GF-D8 (cell line): ENCODE measurements around the gene FAM210A.
A peak's percentile ranks its signal among the peaks of the same experiment; 100 is the strongest.
"Not testable (repeated sequence)": the region's sequence is repeated elsewhere in the genome, so short reads cannot be mapped to it uniquely, and the experiment has no call there.

Experiments used
- DNase-seq: peaks from one replicate; lab custom pipeline; 2025; lab: John Stamatoyannopoulos, UW

The FAM210A gene, protein sequence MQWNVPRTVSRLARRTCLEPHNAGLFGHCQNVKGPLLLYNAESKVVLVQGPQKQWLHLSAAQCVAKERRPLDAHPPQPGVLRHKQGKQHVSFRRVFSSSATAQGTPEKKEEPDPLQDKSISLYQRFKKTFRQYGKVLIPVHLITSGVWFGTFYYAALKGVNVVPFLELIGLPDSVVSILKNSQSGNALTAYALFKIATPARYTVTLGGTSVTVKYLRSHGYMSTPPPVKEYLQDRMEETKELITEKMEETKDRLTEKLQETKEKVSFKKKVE

DNA sequence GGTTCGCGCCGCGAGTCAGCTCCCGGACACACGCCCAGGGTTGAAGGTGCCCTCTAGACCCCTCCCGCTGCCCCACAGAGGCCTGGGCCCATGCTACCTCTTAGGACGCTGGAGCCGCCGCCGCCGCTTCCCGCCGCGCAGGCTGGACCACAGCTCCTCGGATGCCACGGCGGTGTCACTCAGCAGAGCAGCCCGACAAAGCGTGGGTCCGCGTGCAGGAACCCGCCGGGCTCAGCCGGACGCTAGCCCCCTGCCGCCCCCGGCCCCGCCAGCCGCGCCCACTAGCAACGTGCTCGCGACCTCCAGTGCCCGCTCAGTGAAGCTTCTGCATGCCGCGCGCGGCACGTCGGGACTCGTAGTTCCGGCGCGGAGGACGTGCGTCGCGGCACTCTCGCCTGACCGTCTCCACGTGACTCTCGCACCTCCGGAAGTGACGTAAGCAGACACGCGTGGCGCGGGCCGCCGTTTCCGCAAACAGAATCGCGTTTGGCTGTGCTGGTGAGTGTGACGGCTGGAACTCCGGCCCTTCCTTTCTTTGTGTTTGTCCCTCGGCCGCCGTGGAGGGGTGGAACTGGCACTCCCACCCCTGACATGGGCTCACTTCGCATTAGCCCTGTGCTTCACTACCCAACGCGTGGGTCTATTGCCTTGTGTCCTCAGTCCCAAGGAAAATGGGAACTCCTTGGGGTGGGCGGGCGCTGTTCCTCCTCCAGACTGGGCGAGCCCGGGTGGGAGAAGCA is at the start of gene FAM210A, which contains the start of gene RNMT:
TSS of gene FAM210A (minus strand) at position 327 of the 740 bp plus-strand sequence. CDS start 44,481 bp downstream, outside the sequence.
TSS of gene RNMT (plus strand) at position 442 of the 740 bp plus-strand sequence. CDS start 4,845 bp downstream, outside the sequence.
- peak; percentile 93 for DNase-seq

DNA sequence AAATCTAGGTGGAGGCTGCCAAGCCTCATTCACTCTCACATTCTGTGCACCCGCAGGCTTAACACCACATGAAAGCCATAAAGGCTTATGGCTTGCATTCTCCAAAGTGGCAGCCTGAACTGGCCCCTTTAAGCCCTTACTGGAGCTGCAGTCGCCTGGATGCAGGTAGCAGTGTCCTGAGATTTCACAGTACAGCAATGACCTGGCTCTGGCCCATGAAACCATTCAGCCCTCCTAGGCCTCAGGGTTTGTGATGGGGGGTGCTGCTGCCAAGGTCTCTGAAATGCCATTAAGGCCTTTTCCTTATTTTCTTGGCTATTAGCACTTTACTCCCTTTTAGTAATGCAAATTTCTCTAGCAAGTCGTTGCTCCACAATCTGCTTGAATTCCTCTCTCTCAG is 48.7 kb upstream of the FAM210A start:
- no peak for DNase-seq

DNA sequence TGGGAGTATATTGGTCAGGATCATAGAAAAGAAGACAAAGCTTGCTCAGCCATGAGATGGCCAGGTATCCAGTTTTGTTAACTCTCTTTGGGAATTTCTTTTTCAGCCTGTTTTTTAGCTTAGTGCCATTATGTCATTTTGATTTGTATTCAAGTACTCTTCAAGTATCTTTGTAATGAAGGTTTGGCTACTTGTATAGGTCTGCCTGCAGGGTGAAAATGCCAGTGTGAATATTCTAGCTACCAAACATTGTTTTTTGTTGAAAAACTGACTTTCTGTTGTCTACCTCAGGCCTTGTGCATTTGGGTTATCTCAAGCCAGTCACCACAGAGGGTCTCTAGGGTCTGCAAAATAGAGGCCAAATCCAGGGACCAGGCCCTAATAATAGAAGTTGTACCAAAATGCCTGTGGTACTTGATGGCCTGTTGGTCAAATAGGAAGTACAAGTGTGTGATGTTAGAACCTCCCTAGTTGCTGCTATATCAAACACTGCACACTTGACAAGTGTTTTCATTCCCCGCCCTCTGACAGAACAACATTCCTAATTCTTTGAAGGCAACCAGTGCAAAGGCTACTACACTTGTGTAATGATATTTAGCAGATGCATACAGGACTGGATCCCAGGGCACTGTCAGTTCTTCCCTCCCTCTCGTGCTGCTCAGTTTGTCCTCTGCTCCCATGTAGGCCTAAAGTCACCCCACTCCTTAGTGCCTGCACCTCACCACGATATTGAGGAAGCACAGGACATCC is 36.5 kb upstream of the FAM210A start:
- no peak for DNase-seq

DNA sequence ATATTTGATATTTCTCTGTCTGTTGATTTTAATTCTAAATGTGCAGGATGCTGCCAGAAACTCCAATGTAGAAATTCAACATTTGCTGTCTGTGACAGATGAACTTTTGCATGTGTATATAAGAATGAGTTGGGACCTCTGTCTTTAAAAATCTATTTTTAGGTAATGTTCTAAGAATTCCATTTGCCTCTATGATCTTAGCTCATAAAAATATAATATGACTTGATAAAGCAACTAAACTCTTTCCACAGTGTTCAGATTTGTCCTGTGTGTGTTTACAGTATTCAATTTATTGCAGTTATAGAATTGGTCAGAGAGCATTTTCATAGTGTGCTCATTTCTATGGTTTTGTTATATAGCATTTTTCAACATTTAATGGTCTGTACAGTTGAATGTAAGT is 33.7 kb upstream of the FAM210A start:
- no peak for DNase-seq

DNA sequence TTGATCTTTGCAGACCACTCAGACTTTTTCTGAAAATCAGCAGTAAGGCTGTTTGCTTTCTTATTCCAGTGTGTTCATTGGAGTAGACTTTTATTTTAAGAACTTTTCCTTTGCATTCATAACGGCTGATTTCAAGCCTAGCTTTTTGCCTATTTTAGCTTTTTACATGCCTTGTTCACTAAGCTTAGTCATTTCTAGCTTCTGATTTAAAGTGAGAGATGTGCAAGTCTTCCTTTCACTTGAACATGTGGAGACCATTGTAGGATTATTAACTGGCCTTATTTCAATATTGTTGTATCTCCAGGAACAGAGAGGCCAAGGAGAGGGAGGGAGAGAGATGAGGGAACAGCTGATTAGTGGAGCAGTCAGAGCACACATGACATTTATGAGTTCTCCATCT is 32.3 kb upstream of the FAM210A start:
- no peak for DNase-seq

DNA sequence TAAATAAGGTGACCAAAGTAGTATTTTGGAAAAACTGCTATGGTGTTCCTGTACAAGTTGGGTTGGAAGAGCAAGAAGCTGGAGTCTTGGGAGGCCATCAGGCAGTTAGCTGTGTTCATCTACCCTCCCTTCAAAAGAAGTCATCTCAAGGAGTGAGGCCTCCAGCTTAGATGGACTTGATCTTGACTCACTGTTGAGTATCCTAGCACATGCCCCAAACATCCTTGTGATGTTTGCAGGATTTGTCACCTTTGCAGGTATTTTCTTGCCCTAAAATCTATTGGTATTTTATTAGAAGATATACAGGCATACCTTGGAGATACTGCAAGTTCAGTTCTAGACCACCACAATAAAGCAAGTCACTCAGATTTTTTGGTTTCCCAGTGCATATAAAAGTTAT is 30.3 kb upstream of the FAM210A start:
- no peak for DNase-seq

DNA sequence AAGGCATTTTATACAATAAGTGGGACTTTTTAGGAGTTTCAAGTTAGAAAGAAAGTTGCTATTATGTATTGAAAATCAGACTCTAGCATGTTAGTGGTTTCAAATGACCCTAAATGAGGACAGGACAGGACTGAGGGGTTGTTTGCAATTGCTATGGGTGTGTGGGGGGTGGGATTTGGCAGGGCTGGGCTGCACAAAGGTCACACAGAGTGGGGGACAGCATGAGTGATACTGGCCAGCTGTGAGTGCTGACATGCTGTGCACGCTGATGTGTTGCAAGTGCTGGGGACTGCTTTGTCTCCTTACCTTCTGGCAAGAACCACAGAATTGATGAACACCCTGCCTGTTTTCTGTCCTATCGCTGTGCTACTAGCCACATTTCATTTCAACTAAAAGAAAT is 29.9 kb upstream of the FAM210A start:
- no peak for DNase-seq

DNA sequence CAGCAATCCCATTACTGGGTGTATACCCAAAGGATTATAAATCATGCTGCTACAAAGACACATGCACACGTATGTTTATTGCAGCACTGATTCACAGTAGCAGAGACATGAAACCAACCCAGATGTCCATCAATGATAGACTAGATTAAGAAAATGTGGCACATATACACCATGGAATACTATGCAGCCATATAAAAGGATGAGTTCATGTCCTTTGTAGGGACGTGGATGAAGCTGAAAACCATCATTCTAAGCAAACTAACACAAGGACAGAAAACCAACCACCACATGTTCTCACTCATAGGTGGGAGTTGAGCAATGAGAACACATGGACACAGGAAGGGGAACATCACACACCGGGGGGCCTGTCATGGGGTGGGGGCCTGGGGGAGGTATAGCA is 25.2 kb upstream of the FAM210A start:
- not testable (repeated sequence) for DNase-seq

DNA sequence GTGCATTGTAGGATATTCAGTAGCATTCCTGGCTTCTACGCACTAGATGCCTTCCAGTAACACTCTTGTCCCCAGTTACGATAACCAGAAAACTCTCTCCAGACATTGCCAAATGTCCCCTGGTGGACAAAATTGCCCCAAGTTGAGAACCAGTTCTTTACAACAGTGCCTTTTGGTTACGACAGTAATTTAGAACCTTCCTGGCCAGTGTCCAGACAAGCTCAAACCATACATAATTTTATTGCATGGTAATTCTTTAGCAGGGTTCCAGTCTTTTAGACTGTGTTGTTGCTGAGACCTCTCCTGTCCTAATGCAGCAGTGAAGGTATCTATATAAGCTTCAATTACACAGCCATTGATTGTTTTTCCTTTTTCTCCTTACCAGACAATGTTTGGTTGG is 20.3 kb upstream of the FAM210A start:
- DNase-seq: no peak

DNA sequence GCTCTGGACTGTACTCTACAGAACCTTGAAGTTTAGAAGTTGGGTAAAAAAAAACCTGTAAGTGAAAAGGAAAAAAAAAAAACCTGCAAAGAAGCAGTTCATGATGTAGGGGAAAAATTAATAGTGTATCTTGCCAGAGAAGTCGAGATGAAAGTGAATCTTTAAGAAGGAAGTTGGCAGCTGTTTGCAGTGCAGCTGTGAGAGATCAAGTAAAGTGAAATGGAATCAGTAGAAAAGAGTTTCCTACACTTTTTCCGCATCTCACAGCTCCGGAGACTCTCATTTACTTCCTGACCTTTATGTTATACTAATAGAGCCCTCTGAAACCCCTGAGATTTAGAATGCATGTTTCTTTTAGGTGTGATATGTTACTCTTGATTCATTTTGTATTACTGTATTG is 19.3 kb upstream of the FAM210A start:
- no peak for DNase-seq

DNA sequence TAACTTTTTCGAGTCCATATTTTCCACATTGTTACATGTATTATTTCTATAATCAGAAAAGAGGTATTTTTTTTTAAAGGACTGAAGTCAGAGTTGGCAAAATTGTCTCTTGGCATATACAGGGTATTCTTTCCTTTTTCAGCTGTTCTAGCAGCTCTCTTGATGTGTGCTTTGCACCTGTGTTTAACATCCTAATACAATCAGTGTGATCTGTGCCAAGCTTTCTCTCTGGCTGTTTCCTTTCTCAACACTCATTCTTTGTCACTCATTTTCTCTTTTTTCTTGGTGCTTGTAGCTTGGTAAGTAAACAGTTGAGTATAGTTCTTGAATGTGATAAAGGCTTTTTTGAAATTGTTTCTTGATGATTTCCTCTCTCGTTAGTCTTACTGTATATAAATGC is 9.3 kb upstream of the FAM210A start:
- no peak for DNase-seq

DNA sequence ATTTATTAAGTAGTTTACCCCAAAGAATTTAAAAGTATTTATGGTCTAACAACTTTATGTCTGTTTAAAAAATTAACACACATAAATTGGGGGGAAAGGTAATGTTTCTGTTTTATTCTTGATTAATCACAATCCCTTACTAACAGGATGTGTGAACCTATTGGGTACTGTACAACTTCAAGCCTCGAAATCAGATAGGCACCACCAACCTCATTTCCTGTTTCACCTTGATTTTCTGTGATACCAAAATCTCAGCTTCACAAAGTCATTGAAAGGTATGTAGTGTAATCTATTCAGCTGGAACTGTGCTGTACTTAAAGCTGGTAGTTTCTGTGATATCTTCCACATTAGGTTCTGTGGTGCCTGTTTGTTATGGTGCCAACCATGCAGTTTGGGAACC is 4.1 kb upstream of the FAM210A start:
- no peak for DNase-seq

DNA sequence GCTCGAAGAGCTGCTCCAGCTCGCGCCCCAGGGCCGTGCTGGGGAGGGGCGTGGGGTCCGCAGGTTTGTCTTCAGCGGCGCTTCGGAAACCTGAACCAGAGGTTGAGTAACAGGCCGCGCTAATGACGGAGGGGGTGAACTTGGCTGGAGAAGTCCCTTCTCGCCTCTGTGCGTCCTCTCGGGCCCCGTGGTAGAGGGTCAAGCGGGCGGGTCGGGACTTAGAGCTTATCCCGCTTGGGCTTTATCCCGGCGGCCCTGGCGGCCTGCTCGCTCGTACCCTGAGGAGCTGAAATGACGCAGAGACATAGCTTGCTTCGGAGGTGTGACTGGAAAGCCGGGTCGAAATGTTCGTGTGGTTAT is 594 bp upstream of the FAM210A start:
- no peak for DNase-seq

DNA sequence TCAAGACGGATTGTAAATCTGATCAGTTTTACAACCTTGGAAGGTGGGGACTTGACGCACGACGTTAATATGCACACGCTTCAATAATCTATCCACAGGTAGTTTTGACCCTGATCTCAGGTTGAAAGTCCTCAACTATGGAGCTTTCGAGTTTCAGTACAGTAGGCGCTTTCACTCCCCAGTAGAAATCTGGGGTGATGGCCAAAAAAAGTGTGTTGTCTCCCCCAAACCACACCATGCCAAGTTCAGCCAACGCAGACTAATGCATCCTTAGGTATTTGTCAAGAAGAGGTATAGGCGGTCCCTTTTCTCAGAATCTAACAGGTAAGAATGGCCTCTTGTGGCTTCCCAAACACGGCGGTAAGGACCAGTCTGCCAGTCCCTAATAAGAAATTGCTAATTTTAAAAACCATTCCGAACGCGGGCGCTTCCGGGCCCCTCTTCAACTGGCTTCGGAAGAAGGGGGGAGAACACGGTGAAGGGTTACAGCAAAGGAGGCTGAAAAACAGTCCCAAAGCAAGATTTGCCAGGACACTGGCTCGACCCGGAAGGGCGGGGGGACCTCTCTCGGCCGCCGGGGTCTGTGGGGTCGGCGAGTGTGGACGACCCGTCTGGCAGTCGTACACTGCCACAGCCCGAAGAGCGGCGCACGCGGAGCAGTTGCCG is 659 bp downstream of the FAM210A start:
- DNase-seq: no peak

DNA sequence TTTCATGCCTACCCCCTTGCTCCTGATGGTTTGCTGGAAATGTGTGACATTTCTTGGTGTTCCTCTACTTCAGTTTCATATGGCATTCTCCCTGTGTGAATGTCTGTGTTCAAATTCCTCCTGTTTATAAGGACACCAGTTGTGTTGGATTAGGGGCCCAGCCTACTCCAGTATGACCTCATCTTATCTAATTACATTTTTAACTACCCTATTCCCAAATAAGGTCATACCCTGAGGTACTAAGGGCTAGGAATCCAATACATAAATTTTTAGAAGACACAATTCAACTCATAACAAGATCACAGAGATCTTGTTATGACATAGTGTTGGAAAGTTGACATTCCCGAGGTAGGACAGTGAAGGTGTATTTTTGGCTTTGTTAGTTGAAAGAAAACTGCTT is 5.5 kb downstream of the FAM210A start:
- DNase-seq: no peak

DNA sequence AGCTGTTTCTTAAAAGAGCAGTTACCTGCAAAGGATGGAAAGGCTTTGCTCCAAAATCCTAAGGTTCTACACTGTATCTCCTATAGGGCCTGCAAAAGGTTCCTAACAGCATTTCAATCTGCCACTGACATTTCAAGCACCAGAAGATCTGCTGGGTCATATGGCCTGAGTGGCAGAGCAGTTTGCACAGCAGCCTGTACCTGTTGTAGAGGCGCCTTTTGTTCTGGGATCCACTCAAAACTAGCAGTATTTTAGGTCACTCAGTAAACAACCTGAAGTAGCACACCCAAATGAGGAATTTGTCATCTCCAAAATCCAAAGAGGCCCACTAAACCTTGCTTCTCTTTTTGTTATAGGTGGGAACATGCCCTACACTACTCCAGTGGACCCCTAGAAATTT is 6.2 kb downstream of the FAM210A start:
- no peak for DNase-seq

DNA sequence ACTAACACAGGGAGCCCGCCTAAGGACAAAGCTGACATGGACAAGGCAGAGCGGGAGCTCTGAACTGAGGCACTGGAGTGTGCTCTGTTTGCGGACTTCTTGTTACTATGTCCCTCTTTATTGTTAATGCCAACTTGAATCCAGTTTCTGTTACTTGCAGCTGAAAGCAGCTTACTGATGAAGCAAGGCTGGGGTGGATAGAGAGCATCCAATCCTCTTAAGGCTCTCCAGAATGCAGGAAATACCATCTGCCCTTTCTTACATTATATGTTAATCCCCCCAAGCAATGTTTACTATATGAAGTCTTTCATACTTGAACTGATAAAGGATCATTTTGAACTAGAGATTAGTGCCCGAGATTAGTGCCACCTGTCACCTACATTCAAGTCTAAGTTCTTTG is 9.4 kb downstream of the FAM210A start:
- no peak for DNase-seq

DNA sequence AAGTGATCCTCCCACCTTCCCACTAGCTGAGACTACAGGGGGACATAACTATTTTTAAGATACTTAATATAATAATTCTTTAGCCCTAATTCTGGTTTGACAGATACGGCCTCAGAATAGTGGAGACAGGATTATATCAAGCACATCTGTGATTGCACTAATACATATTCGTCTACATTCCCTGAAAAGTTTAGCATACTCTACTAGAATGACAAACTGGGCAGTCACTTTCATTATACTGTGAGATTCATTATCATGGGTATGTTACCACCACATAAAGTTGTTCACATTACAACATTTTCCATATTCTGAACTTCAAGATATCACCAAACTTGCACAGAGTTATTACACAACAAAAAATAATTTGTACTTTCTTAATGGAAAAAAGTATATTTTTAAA is 11.0 kb downstream of the FAM210A start:
- no peak for DNase-seq

DNA sequence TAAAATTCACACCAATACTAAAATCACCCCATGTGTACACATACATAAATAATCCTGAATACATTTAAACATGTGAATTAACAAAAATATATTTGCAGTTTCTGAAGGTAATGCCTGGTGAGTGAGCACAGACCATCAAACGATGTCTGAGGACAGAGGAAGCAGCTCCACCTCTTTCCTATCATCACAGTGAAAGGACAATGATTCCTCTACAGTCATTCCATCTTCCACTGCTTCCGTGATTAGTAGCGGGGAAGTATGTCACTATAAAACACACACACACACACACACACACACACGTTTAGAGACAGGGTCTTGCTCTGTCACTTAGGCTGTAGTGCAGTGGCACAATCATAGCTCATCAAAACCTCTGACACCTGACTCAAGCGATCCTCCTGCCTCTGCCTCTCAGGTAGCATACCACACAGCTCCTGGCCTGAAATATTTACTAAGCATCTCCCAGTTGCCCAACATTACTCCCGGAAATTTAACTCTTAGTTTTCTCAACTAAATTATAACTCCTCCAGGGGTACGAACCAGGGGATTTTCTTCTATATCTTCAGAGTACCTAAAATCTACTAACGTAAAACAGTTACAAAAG is 12.8 kb downstream of the FAM210A start:
- no peak for DNase-seq

DNA sequence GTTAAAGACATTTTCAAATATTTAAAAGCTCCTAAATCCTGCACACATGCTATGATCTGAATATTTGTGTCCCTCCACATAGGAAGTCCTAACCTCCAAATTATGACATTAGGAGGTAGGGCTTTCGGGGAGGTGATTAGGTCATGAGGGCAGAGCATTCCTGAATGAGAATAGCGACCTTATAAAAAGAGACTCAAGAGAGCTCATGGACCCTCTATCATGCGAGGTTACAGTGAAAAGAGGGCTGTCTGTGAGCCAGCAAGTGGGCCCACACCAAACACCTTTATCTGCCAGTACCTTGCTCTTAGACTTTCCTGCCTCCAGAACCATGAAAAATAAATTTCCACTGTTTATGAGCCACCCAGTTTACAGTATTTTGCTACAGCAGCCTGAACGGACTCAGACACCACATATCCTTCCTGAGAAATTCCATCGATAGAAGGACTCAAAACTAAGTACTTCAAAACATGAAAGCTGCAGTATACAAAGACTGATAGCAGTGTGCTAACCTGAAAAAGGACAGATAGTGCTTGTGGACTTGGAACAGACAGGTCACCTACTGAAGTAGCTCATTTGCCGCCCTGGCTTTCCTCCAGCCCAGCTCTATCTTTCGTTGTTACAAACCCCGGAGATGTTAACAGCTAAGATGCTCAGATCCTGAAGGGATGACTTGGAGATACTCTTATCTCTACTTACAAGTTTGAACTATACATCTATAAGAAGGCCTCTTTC is 13.8 kb downstream of the FAM210A start:
- no peak for DNase-seq

DNA sequence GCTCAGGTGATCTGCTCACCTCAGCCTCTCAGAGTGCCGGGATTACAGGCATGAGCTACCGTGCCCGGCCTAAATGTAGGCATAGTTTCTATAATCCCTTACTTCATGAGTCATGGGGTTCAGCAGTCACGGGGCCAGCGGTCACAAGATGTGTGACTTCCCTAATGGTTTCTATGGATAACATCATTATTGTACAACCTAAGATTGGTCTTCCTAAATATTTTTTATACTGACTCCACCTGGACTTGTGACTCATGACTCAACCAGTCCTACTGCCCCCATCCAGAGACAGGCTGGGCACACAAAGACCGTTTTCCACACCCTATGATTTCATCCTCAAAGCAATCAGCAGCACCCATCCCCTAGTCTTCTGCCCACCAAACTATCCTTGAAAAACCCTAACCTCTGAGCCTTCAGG is 15.9 kb downstream of the FAM210A start:
- DNase-seq: no peak
